Aorta (tissue), 5 donors: ENCODE results near the gene OR4D11. TPM values are rescaled to one million over a fixed set of nuclear protein-coding genes. Genes with fewer than 3 reads are reported as not detected.
"Not testable (repeated sequence)": the region's sequence is repeated elsewhere in the genome, so short reads cannot be mapped to it uniquely, and the experiment has no call there.

Experiments used
- ATAC-seq: fragments of 200-7000 bp; cut with Tn5 transposase; one replicate; pipeline ENCODE4 v1.9.1; 2022; ENCODE audit warnings: moderate library complexity; ENCODE audit not compliant: low FRiP score
- DNase-seq, 2 donors: peaks; one replicate each; pipeline ENCODE4 v3.0.0-alpha.2; 2020
- H3K27ac ChIP-seq, 2 donors: one replicate each; pipeline ENCODE4 v1.5.1; 2013; ENCODE audit warnings: low read length in 2 of 2, mild to moderate bottlenecking in 2 of 2, moderate library complexity in 2 of 2, control low read depth in 1 of 2, inconsistent platforms in 1 of 2, low read depth in 1 of 2
- H3K27me3 ChIP-seq, 2 donors: one replicate each; pipeline ENCODE4 v1.6.1; 2013; ENCODE audit warnings: control low read depth in 1 of 2, low read length in 1 of 2, mild to moderate bottlenecking in 1 of 2, moderate library complexity in 1 of 2; ENCODE audit not compliant: insufficient read depth in 2 of 2, control insufficient read depth in 1 of 2
- H3K36me3 ChIP-seq, 2 donors: one replicate each; pipeline ENCODE4 v1.6.1; 2013; ENCODE audit warnings: control low read depth in 1 of 2, low read length in 1 of 2, mild to moderate bottlenecking in 1 of 2; ENCODE audit not compliant: insufficient read depth in 2 of 2, control insufficient read depth in 1 of 2
- H3K4me1 ChIP-seq, 2 donors: one replicate each; pipeline ENCODE4 v1.6.1; 2013; ENCODE audit warnings: low read length in 2 of 2, control low read depth in 1 of 2, mild to moderate bottlenecking in 1 of 2, moderate library complexity in 1 of 2; ENCODE audit not compliant: insufficient read depth in 2 of 2, control insufficient read depth in 1 of 2
- H3K4me3 ChIP-seq, 2 donors: one replicate each; pipeline ENCODE4 v1.5.1; 2013; ENCODE audit warnings: low read length in 2 of 2, control low read depth in 1 of 2, mild to moderate bottlenecking in 1 of 2
- H3K9me3 ChIP-seq: one replicate; pipeline ENCODE4 v1.6.1; 2013; ENCODE audit warnings: mild to moderate bottlenecking, low read length; ENCODE audit not compliant: control insufficient read depth
- WGBS, 2 donors: extraction: QIAGEN DNeasy Blood & Tissue Kit; methylation state at CpG; one replicate each; pipeline ENCODE4 v1.1.7; 2013; 5-methylcytosine and 5-hydroxymethylcytosine counted together
- intact Hi-C, 2 donors: fragments of 100-400 bp; cut with DNase I; formaldehyde crosslinking; loops; one replicate each; pipeline versions ENCODE4 v1.14.2 to v1.15.0; 2022
- polyA plus RNA-seq, 2 donors: library from polyadenylated mRNA; stranded (reverse); fragments of 200-250 nt; gene quantifications; one replicate each; pipeline ENCODE4 v1.2.3, GENCODE V29; 2013
- total RNA-seq, 2 donors: library from RNA; stranded (reverse); fragmentation: NEBNext Ultra II Directional; extraction: Animal tissue kit (Norgen Biotek cat#: 25700); gene quantifications; one replicate each; pipeline ENCODE4 v1.2.1, GENCODE V29; 2021
- donor health status: healthy with polysubstance abuse.
- donor health status: Bipolar disorder and iron deficiency.
- donor health status: DM: no; HTN: no; CAD: no.
- donor health status: DM: no; HTN: no; CAD: no.
- donor health status: DM: yes; HTN: yes; CAD: no.

The OR4D11 gene
- total and polyA plus RNA-seq, 4 donors = not detected

DNA sequence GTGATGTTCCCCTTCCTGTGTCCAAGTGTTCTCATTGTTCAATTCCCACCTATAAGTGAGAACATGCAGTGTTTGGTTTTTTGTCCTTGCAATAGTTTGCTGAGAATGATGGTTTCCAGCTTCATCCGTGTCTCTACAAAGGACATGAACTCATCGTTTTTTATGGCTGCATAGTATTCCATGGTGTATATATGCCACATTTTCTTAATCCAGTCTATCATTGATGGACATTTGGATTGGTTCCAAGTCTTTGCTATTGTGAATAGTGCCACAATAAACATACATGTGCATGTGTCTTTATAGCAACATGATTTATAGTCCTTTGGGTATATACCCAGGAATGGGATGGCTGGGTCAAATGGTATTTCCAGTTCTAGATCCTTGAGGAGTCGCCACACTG is 40.3 kb downstream of the OR4D11 start:
- 78 to 84% methylated on average over 3 of the region's 3 CpGs for WGBS, 2 donors
- not testable (repeated sequence) for ATAC-seq, H3K27ac ChIP-seq, H3K9me3 ChIP-seq, H3K27me3 ChIP-seq, H3K36me3 ChIP-seq, H3K4me1 ChIP-seq, DNase-seq, H3K4me3 ChIP-seq
- intact Hi-C loops = loop anchor here in 1 of 2 donors (5.0 kb wide), 1 partner anchor 134 kb away; no protein-coding TSS in a partner anchor

DNA sequence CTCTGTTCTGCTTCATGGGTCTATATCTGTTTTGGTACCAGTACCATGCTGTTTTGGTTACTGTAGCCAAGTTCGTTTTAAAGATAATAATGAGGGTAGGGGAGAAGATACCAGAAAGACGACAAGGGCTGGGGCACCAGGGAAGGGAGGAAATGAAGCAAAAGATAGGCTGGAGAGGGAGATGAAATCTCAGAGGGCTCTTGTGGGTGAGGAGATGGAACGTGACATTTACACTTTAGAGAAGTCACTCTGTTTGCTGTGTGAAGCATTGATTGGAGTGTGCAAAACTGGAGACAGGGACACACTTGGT is 41.4 kb downstream of the OR4D11 start:
- intact Hi-C loops = loop anchor here in 1 of 2 donors (5.0 kb wide), 1 partner anchor 132 kb away; no protein-coding TSS in a partner anchor
- H3K36me3 ChIP-seq = no peaks in the 10 kb centered on the region
- ATAC-seq (no peak), DNase-seq (no peak)
- no peak overlapping the region for H3K4me3 ChIP-seq
- WGBS, 2 donors = 78% methylated on average over 3 of the region's 3 CpGs
- H3K4me1 ChIP-seq = no peaks in the 10 kb centered on the region
- no peaks in the 10 kb centered on the region for H3K9me3 ChIP-seq
- no peak overlapping the region for H3K27ac ChIP-seq
- no peaks in the 10 kb centered on the region for H3K27me3 ChIP-seq

DNA sequence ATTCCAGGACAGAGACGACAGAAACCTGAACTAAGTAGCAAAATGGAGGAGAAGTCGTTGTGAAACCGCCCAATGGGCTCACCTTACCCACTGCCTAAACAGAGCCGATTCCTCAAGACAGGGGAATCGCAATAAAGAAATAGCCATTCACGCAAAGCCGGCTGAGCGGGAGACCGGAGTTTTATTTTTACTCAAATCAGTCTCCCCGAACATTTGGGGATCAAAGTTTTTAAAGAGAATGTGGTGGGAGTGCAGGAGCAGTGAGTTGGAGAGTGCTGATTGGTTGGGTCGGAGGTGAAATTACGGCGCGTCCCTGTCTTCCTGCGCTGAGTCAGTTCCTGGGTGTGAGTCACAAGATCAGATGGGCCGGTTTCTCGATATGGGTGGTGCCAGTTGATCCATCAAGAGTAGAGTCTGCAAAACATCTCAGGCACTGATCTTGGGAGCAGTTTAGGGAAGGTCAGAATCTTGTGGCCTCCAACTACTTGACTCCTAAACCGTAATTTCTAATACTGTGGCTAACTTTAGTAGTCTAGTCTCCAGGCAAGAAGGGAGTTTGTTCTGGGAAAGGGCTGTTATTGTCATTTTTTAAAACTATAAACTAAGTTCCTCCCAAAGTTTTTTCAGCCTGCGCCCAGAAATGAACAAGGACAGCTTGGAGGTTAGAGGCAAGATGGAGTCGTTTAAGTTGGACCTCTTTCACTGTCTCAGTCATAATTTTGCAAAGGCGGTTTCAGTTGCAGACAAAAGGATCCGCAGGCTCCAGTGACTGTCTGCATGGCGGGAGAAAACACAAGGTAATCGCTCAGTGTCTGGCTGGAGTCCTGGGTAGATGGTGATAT is 42.0 kb downstream of the OR4D11 start:
- Histone ChIP-seq H3K36me3 (no peaks in the 10 kb centered on the region), H3K27ac (no peak overlapping the region), H3K9me3 (no peaks in the 10 kb centered on the region), H3K4me1 (no peaks in the 10 kb centered on the region), H3K4me3 (no peak overlapping the region), H3K27me3 (no peaks in the 10 kb centered on the region)
- WGBS, 2 donors = 88 to 93% methylated on average over 24 of the region's 24 CpGs
- no peak for DNase-seq
- ATAC-seq = no peak
- intact Hi-C loops = no loop called here

DNA sequence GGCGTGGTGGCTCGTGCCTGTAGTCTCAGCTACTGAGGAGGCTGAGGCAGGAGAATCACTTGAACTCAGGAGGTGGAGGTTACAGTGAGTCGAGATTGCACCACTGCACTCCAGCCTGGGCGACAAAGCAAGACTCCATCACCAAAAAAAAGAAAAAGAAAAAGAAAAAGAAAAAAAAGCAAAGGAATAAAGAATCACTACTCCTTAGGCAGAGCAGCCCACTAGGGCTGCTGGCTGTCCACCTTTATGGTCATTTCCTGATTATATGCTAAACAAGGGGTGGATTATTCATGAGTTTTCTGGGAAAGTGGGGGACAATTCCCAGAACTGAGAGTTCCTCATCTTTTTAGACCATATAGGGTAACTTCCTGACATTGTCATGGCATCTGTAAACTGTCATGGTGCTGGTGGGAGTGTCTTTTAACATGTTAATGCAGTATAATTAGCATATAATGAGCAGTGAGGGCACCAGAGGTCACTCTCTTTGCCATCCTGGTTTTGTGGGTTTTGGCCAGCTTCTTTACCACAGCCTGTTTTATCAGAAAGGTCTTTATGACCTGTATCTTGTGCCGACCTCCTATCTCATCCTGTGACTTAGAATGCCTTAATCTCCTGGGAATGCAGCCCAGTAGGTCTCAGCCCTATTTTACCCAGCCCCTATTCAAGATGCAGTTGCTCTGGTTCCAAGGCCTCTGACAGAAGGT is 44.4 kb downstream of the OR4D11 start:
- WGBS, 2 donors = 82 to 83% methylated on average over 5 of the region's 5 CpGs

DNA sequence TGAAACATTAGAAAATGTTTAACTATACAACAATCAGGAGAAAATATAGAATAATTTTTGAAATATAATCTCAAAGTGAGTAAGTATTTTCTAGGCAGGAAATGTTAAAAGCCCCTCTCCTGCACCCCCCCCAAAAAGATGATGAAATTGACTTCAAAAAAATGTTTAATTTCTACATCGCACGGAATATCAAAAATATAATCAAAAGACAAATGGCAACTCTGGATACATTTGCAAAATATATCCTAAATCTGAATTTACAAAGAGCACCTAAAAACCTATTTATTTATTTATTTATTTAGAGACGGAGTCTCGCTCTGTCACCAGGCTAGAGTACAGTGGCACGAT is 44.9 kb downstream of the OR4D11 start:
- H3K27ac ChIP-seq = no peak overlapping the region
- H3K4me1 ChIP-seq = no peaks in the 10 kb centered on the region
- H3K4me3 ChIP-seq = no peak overlapping the region
- DNase-seq = no peak
- WGBS, 2 donors = 95 to 100% methylated on average over 5 of the region's 5 CpGs
- no peaks in the 10 kb centered on the region for H3K36me3 ChIP-seq
- no peaks in the 10 kb centered on the region for H3K9me3 ChIP-seq
- no peaks in the 10 kb centered on the region for H3K27me3 ChIP-seq
- ATAC-seq = no peak
- intact Hi-C loops = no loop called here

More for the DNA sequence above, 44.4 kb downstream of the OR4D11 start:
- H3K27me3 ChIP-seq, H3K9me3 ChIP-seq, H3K4me3 ChIP-seq, intact Hi-C loops, ATAC-seq, DNase-seq, H3K36me3 ChIP-seq, H3K27ac ChIP-seq, H3K4me1 ChIP-seq: not testable (repeated sequence)

DNA sequence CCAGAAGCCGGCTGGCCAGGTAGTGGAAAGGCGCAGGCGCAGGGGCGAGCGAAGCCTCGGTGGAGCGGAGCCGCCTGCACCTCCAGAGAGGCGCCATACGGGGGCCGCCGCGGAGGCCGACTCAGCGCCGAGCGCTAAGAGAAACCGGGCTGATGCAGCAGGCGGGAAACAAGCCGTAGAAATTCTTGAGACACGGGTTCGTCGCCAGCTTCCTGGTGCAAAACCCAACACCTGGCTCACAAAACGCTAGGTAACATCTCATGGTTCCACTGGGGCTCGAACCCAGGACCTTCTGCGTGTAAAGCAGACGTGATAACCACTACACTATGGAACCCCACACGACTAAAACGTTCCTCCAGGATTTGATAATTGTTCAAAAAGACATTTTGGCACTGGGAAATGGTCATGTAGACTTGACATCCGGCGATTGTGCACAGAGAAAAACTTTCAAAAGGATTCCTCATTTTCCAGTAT is 47.0 kb downstream of the OR4D11 start:
- Histone ChIP-seq H3K27me3 (no peaks in the 10 kb centered on the region), H3K27ac (peak overlapping the region in 1 of 2 donors; percentile 77), H3K4me1 (no peaks in the 10 kb centered on the region), H3K9me3 (no peaks in the 10 kb centered on the region), H3K4me3 (peak overlapping the region; percentile 83 to 93), H3K36me3 (no peaks in the 10 kb centered on the region)
- WGBS, 2 donors = 0% methylated on average over 31 of the region's 31 CpGs
- ATAC-seq (peak; percentile 91), DNase-seq (peak; percentile 81 to 91)
- intact Hi-C loops = loop anchor here (5.0 to 10.0 kb wide), 3 partner anchors 67 to 207 kb away; partner anchors contain the start of genes STX3 (in 2 of the 2) and OSBP (in 1 of the 2)

DNA sequence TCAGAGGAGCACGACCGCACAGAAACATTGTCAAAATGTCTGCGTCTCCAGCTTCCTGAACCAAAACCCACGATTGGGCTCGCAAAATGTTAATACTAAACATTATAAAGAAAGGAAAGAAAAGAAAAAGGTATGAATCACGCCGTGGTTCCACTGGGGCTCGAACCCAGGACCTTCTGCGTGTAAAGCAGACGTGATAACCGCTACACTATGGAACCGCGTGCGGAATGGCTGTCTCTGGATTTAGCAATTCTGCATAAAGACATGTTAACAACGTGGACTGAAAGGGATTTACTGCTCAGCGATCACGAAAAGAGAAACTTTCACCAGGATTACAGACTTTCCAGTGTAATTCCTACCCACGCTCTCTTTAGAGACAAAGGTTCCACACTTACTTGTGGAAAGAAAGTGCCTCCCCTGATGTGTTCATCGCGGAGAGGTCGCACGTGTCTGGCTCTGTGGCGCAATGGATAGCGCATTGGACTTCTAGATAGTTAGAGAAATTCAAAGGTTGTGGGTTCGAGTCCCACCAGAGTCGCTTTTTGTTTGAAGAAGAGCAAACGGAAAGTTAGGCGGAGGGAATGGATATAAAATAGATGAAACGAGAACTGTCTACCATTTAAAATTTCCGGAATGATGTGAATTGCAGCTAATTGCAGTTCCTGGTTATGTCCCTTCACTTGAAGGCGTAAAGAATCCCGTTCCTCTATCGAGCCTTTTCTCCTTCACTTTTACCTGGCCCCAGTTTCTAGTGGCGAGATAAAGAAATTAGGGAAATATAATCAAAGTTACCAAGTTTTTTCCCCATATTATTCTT is 47.7 kb downstream of the OR4D11 start:
- DNase-seq (peak; percentile 84 to 90), ATAC-seq (peak; percentile 93)
- Histone ChIP-seq H3K4me3 (peak overlapping the region; percentile 83 to 93), H3K36me3 (no peaks in the 10 kb centered on the region), H3K27me3 (no peaks in the 10 kb centered on the region), H3K9me3 (no peaks in the 10 kb centered on the region), H3K27ac (peak overlapping the region in 1 of 2 donors; percentile 77), H3K4me1 (no peaks in the 10 kb centered on the region)
- 0 to 1% methylated on average over 34 of the region's 34 CpGs for WGBS, 2 donors
- intact Hi-C loops = loop anchor here (1.0 to 10.0 kb wide), 4 partner anchors 9 to 206 kb away; partner anchors contain the start of genes STX3 (in 2 of the 2) and OSBP (in 1 of the 2)
